ENCODE data around the gene PLA2G4B. TPM values are rescaled to one million over a fixed set of nuclear protein-coding genes. Genes with fewer than 3 reads are reported as not detected.

PLA2G4B gene, protein sequence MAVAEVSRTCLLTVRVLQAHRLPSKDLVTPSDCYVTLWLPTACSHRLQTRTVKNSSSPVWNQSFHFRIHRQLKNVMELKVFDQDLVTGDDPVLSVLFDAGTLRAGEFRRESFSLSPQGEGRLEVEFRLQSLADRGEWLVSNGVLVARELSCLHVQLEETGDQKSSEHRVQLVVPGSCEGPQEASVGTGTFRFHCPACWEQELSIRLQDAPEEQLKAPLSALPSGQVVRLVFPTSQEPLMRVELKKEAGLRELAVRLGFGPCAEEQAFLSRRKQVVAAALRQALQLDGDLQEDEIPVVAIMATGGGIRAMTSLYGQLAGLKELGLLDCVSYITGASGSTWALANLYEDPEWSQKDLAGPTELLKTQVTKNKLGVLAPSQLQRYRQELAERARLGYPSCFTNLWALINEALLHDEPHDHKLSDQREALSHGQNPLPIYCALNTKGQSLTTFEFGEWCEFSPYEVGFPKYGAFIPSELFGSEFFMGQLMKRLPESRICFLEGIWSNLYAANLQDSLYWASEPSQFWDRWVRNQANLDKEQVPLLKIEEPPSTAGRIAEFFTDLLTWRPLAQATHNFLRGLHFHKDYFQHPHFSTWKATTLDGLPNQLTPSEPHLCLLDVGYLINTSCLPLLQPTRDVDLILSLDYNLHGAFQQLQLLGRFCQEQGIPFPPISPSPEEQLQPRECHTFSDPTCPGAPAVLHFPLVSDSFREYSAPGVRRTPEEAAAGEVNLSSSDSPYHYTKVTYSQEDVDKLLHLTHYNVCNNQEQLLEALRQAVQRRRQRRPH
- polyA plus RNA-seq (ENCODE audit: insufficient read length in 4 of 4) = 1 to 10 TPM; 7.6 to 9.1 (median 8.2) TPM

DNA sequence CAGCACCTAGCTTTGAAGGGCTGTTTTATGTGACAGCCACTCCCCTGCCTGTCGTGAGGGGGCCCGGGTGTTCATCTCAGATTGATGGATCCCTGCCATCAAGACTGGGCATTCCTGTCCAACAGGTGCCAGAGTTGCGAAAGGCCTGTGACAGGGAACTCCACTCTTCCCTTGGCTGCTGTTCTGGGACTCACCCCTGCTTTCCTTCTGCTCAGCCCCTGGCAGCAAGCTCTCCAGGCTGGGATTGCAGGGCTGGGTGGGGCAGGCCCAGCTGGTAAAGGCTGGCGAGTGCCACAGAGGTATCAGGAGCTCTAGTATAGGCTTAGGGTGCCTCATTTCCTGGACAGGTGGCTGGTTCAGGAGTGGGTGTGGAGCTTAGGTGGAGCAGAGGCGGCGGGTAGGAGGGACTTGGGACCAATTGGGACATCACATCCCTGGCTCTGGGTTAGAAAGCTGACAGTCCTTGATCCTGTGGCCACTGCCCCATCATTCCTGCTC is at the start of gene PLA2G4B:
PLA2G4B (plus strand) TSS at position 448 of the 498 bp plus-strand sequence. CDS start 67 bp downstream, outside the sequence.
- DNase-seq (ENCODE audit: low read depth in 4 of 4, low spot score in 3 of 4) = no peak

DNA sequence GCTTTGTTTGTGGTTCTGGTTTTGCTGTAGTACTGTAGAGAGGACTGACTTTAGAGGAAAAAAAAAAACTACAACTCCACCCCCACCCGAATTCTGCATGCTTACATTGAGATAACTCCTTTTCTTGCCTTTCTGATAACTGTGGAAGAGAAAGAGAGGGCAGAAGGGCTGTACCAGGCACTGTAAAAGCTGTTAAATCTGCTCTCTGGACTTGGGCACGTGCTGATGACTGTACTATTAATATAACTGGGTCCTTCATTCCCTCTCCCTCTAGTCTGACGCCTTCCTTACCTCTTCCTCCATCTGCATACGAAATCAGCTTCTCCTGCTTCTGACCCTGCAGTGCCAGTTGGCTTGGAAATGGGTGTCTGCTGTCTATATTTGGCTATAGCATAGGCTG is 49.4 kb upstream of the PLA2G4B start:
- DNase-seq (ENCODE audit: low read depth in 4 of 4, low spot score in 3 of 4) = no peak

DNA sequence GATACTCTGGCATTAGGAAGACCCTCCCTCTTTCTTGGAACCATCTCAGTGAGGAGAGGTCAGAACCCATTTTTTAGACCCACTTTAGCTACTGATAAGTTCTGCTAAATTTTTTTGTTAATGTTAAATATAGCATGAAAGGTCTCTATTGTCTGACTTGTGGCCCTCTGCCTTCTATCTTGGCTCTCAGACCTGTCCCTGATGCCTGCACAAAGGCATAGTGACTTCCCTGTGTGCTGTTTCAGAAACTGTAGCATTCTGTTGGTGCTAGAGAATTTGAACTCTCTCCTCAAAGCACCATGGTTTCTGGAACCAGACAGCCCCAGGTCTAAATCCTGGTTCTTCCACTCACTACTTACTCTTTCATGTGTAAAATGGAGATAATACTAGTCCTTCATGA is 49.0 kb upstream of the PLA2G4B start:
- DNase-seq (ENCODE audit: low read depth in 4 of 4, low spot score in 3 of 4) = no peak

DNA sequence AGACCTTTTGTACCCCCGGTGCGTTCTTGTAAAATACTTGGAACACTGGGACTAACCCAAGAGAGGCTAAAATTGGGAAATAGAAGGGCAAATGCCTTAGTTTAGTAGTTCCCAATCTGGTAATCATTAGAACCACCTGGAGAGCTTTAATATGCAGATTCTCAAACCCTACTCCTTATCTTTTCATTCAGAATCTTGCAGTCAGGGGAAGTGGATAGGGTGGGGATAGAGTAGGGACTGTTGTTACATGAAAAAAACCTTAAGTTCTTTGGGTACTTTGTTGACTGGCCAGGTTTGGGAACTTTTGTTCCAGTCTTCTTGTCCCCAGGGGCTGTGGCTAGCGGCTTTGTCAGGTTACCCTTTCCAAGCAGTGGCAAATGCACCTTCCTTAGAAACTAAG is 48.5 kb upstream of the PLA2G4B start:
- DNase-seq (ENCODE audit: low read depth in 4 of 4, low spot score in 3 of 4) = no peak

DNA sequence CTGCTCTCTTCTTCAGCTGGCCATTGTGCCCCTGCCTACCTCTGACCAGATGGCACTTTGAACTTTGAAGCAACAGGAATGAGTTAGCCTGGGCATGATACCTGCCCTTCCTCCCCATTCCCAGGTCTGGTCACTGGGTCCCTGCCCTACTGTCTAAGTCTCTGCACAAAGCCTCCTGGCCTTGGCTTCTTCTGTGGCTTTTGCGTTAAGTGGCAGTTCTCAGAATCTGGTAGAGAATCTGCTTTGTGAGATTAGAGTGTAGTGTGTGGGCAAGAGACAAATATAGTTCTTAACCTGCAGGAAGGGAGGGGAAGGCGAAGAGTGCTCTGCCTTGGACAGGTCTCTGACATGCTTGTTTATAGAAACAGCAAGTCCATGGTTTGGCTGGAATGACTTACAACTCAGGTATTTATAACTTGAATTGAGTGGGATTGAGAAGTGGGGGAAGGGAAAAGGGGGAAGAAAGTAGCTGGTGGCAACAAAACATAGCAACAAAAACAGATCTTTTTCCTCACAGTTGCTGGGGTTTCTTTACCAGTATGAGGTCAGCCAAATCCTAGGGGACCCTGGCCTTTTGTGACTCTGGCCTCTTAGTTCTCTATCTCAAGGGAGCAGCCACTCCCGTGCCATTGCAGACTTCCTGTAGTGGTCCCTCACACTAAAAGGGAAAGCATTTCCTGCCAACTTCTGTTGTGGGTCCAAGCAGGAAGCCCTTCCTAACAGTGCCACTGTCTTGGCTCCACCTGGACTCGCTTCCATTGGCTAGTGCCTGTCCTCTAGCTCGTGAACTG is 47.7 kb upstream of the PLA2G4B start:
- DNase-seq (ENCODE audit: low read depth in 4 of 4, low spot score in 3 of 4) = no peak

DNA sequence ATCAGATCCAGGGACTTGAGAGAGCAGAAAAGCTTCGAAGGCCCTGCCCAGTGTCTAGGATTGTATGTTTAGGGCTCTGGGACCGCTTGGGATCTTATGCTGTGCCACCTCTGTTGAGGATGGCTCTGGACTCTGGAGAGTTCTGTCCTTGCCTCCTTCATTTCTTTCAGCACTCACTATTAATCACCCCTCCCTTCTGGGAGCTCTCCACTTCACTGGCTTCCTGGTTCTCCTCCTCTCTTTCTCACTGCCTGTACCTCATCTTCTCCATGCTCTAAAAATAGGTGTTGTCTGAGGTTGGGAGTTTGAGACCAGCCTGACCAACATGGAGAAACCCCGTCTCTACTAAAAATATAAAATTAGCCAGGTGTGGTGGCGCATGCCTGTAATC is 47.1 kb upstream of the PLA2G4B start:
- DNase-seq (ENCODE audit: low read depth in 4 of 4, low spot score in 3 of 4) = no peak

DNA sequence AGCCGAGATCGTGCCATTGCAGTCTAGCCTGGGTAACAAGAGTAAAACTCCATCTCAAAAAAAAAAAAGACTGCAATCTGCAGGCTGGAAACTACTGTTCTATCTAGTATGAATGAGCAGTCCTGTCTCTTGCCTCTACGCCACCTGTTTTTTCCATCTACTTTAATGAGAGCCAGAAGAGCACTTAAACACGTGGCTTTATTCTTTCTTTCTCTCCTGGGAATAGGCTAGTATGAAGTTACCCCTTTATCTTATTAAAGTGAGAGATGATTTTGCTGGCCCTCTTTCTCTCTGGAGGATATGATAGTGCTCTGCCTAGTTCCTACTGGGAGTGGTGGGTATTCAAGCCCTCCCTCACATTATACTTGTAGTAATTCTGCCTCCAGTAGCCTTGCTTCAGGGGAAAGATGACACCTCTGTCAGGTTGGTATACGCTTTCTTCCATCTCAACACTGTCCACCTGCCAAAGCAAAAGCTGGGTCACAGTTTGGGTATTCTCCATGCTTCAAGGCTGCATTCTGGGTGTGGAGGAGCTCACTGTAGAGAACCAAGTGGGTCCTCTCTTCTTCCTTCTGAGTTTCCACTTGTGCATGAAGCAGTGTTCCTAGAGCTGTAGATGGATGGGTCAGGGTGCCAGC is 46.5 kb upstream of the PLA2G4B start:
- DNase-seq (ENCODE audit: low read depth in 4 of 4, low spot score in 3 of 4) = no peak

DNA sequence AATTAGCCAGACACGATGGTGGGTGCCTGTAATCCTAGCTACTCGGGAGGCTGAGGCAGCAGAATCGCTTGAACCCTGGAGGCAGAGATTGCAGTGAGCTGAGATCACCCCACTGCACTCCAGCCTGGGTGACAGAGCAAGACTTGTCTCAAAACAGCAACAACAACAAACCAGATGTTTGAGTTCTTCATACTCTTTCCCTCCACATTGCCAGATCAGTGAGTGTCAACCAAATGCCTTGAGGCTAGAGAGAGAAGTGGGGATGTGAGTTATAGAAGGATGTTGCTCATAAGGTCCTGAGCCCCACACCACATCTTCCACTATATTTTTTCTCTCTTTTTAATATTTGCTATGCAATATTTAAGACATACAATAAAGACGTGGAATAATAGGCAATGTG is 44.6 kb upstream of the PLA2G4B start:
- no peak for DNase-seq (ENCODE audit: low read depth in 4 of 4, low spot score in 3 of 4)

DNA sequence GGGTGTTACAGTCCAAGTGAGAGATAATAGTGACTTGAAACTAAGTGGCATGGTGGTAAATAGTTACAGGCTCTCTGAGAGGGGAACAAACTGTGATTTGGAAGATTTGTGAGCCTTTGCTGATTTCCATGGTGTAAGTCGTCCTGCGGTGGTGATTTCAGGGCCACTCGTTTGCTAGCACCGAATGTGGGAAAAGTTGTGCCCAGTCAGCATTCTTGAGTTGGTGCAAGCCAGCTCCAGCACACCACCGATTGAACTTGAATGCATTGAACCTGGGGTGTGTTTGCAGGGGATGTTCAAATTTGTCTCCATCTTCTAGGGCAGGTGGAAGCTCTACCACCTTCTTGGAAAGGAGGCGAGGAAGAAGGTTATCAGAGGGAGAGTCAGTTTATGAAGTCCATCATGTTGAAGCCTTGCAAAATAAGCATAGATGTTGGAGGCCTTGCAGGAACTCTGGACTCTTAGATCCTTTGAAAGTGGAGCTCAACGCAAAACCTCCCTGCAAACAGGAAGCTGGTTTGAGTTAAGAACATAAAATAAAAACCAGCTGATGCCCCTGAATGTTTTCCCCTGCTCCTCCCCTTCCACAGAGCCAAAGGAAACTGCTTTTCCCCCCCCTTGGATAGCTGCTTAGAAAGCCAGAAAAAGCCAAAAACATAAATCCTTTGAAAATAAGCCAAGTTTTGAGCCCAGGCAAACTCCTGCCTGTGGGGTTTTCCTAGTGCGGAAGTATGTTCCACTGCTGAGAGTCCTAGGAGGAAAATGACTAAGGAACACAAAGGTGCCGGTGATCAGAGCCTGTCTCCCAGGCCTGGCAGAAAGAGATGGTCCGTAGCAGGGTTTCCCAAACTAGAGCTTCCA is 42.4 kb upstream of the PLA2G4B start:
- peak in 1 of 4 donors; percentile 39 for DNase-seq (ENCODE audit: low read depth in 4 of 4, low spot score in 3 of 4)

DNA sequence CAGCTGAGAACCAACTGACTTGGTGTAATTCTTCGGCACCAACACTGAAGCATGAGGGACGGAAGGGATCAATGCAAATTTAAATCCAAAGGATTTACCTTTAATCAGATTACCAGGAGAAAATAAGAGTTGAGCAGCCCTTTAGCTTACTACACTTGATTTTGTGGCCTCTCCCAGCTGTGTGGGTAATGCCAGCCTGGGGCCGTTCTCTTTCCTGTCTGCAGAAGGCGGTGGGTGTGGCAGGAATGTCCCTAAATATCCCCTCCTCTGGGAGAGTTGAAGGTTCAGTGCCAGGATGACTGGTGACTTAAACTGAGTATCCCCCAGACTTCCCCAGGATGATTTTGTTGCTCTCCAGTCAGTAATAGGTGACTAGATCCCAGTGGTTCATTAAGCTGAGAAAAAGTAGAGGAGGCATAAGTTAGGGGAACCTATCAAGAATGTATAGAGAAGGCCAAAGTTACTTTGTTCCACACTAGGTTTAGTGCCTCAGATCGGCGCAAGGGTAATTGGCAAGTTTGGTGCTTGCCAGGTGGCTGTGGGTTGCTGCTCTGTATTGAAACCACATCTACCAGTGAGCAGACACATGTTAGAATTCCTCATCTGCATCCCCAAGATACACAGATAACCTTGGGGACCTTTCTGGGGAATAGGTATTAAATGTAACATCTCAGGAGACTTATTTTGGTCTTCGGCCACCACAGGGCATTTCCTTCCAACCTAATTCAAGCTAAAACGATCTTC is 41.3 kb upstream of the PLA2G4B start:
- DNase-seq (ENCODE audit: low read depth in 4 of 4, low spot score in 3 of 4) = no peak

DNA sequence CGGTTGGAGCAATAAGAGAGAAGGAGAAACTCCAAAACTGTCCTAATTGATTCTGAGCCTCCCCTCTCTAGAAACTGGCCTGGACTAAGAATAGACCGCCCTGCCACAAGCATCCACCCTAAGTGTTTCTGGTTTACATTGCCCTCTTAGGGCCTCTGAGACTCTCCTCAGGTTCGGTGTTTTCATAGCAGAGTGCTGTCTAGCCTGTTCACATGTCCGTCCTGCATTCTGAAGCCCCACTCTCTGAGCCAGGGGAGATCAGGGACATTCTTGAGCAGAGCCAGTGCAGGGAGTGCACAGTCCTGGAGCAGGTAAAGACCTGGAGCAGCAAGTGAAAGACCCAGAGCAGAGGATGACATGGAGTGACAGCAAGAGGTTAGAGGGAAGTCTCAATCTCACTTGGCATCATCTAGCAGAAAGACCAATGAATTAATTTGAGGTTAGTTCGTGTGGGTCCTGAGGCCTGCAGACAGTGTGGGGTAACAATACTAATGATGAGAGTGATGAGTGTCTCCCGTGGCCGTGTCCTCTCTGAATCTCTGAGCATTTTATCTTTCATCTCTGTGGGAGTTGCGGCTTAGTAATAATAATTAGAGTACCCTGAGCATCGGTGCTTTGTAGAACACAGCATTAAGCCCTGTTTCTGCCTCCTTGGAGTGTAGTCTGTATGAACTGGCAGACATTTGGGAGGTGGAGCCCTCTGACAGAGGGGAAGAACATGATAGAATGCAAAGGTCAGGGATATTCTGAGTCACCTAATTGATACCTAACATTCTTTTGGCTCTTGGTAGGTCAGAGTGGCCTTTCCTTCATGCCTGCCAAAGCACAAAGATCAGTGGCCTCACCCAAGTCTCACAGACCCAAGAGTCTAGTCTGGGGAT is 39.8 kb upstream of the PLA2G4B start:
- DNase-seq (ENCODE audit: low read depth in 4 of 4, low spot score in 3 of 4) = no peak

DNA sequence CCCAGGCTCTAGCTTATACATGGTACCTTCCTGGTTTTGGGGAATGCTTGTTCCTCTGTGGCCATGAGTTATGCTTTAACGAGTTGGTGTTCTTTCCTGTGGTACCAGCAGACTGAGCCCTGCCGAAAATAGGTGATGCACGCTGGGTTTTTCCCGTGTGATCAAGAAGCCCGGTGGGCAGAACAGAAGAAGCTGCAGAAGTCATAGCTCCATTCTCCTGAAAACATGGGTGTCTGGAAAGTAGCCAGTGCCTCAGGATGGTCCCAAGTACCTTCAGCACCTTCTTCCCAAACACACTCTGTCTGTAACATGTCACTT is 39.2 kb upstream of the PLA2G4B start:
- no peak for DNase-seq (ENCODE audit: low read depth in 4 of 4, low spot score in 3 of 4)

DNA sequence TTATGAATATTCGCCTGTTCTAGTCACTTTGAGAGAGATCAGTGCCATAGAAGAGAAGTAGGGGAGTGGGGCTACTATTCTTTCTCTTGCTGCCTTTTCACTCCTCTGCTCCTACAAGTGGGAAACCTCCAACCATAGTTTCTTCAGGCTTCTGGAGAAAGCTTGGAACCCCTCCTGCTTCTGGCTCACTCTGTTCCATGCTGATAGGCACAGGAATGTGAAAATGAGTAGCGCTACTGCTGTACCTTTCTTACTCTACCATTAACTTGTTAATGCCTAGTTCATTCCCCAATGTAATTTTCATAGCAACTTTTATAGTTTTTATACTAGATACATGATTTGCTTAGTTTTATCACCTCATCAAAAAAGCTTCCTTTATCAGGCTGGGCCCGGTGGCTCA is 37.5 kb upstream of the PLA2G4B start:
- DNase-seq (ENCODE audit: low read depth in 4 of 4, low spot score in 3 of 4) = no peak

DNA sequence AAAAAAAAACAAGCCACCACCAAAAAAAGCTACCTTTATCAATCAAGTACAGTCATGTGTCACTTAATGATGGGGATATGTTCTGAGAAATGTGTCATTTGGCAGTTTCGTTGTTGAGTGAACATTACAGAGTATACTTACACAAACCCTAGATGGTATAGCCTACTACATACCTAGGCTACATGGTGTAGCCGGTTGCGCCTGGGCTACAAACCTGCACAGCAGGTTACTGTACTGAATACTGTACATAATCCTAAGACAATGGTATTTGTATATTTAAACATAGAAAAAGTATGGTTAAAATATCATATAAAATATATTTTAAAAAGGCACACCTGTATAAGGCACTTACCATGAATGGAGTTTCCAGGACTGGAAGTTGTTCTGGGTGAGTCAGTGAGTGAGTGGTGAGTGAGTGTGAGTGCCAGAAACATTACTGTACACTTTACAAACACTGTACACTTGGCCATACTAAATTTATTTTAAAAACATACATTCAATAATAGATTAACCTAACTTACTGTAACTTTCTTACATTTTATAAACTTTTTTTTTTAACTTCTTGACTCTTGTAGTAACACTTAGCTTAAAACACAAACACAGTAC is 36.7 kb upstream of the PLA2G4B start:
- no peak for DNase-seq (ENCODE audit: low read depth in 4 of 4, low spot score in 3 of 4)

DNA sequence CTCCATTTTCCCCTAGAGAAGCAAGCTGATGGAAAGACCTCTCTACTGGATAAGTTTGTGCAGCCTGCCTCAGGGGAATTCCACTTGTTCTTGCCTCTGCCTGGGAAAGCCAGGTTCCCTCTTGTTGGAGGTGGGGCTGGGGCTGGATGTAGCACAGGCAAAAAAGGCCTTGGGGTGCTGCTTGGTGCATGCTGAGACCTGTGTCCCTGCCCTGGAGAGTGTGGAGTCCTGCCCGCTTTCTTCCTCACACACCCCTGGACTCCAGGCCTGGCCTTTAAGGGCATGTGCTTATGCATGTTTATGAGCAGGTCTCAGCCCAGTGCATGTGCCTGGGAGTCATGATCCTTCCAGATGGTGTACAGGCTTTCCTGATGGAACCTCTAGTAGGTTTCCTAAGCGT is 34.3 kb upstream of the PLA2G4B start:
- no peak for DNase-seq (ENCODE audit: low read depth in 4 of 4, low spot score in 3 of 4)

DNA sequence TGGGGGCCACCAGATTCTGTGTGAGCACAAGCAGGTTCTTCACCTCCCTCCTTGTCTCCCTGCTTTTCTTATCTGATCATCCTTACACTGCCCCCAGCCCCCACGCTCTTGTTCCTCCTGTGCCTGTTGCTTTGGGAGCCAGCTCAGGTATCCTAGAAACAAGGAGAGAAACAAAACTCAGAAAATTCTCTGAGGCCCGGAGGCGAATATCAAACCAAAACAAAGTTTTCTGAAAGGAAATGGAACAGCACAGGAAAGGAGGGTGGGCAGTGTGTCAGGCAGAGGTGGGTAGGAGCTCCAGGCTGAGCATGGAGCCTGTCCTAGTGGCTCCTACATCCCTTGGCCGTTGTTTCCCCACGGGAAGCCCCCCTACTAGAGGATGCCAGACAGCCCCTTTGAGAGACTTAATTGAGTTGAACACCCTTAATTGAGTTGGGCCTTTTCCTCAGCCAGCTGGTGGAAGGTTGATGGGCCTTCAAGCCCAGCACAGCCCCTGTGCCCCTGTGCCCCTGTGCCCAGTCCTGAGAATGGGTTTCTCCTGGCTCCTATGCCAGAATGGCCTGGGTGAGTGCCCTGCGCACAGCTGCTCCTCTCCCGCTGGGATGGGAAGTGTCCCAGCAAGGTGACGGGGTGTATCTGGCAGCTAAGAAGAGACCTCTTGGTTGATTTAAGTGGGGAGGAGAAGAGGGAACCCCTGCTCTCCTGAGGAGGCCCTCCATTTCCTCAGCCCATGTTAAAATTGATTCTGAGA is 33.6 kb upstream of the PLA2G4B start:
- DNase-seq (ENCODE audit: low read depth in 4 of 4, low spot score in 3 of 4) = no peak

DNA sequence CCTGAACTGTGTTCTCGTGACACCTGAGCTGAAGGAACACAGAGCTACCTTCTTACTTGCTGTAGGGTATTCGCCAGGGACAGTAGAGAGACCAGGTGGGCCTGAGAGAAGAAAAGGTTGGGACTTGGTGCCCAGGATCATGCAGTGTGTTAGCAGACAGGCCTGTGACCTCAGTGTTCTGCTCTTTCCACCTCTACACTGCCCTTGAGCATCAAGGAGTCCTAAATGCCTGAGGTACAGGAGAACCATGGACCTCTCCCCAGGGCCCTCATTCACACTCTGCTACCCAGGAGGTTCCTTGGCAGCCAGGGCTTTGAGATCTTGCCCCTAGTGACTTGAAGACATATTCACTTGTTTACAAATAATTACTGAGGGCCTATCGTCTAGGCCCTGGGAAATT is 32.9 kb upstream of the PLA2G4B start:
- no peak for DNase-seq (ENCODE audit: low read depth in 4 of 4, low spot score in 3 of 4)
